GM19043 (cell line): ENCODE measurements around the gene SHISAL1.

Experiments
- ATAC-seq: cut with Tn5 transposase; IDR thresholded peaks from one replicate; pipeline ENCODE4 v1.9.1; 2021; ENCODE audit warnings: low read depth; ENCODE audit not compliant: unreplicated experiment

The SHISAL1 gene

GRCh38 chr22:44197271-44197670, 115.5 kb downstream of the SHISAL1 start:
- ATAC-seq, result no peak

- no peak for ATAC-seq
These were observed 116.0 kb downstream of the SHISAL1 start for GRCh38 chr22:44196731-44197131.

GRCh38 chr22:44196241-44196640, 116.5 kb downstream of the SHISAL1 start:
- ATAC-seq, result no peak

GRCh38 chr22:44195189-44195871, 117.4 kb downstream of the SHISAL1 start:
- no peak for ATAC-seq

GRCh38 chr22:44194569-44194968, 118.2 kb downstream of the SHISAL1 start:
- ATAC-seq, result no peak
